Neural cell (in vitro differentiated cells): Measurements from ENCODE around the gene RAD9A. TPM values are rescaled to one million over a fixed set of nuclear protein-coding genes. Genes with fewer than 3 reads are reported as not detected.

Source experiments
- H2AFZ ChIP-seq: fragments of 200-600, 300-800 bp; sonication (generic), shearing (Covaris generic); 2 replicates; pipeline ENCODE4 v1.6.0; 2014; ENCODE audit warnings: low read depth, mild to moderate bottlenecking, antibody characterized with exemption, low read length, moderate library complexity
- H3F3A ChIP-seq: fragments of 200-600 bp; shearing (Covaris generic); 2 replicates; pipeline ENCODE4 v1.6.1; 2016; ENCODE audit warnings: mild to moderate bottlenecking, moderate library complexity, mixed read lengths, antibody characterized with exemption, low read length; ENCODE audit not compliant: insufficient read depth, poor library complexity, severe bottlenecking
- H3K27ac ChIP-seq: fragments of 200-600, 300-800 bp; sonication (generic), shearing (Covaris generic); 2 replicates; pipeline ENCODE4 v1.5.1; 2014; ENCODE audit warnings: mild to moderate bottlenecking, low read length, moderate library complexity
- H3K27me3 ChIP-seq: fragments of 300-800, 200-600 bp; sonication (generic), shearing (Covaris generic); 2 replicates; pipeline ENCODE4 v1.6.0; 2014; ENCODE audit warnings: mild to moderate bottlenecking, low read depth, low read length, moderate library complexity; ENCODE audit not compliant: insufficient read depth
- H3K36me3 ChIP-seq: fragments of 300-800, 200-600 bp; sonication (generic), shearing (Covaris generic); 2 replicates; pipeline ENCODE4 v1.5.1; 2014; ENCODE audit warnings: mild to moderate bottlenecking, antibody characterized with exemption, low read length, moderate library complexity; ENCODE audit not compliant: insufficient read depth
- H3K4me2 ChIP-seq: fragments of 300-800, 200-600 bp; sonication (generic), shearing (Covaris generic); 2 replicates; pipeline ENCODE4 v1.6.0; 2014; ENCODE audit warnings: mild to moderate bottlenecking, low read length
- H3K4me3 ChIP-seq: fragments of 300-800, 200-600 bp; sonication (generic), shearing (Covaris generic); 2 replicates; pipeline ENCODE4 v1.5.1; 2014; ENCODE audit warnings: mild to moderate bottlenecking, low read length, moderate library complexity
- H3K79me2 ChIP-seq: fragments of 200-600 bp; shearing (Covaris generic); replicated peaks from 2 replicates; pipeline ENCODE4 v1.6.0; 2014; ENCODE audit warnings: mild to moderate bottlenecking, low read length, moderate library complexity; ENCODE audit not compliant: insufficient read depth
- H3K9ac ChIP-seq: fragments of 300-800, 200-600 bp; sonication (generic), shearing (Covaris generic); 2 replicates; pipeline ENCODE4 v1.6.1; 2016; ENCODE audit warnings: mild to moderate bottlenecking, low read length, mixed read lengths
- H3K9me2 ChIP-seq: fragments of 200-600 bp; shearing (Covaris generic); 2 replicates; pipeline ENCODE4 v1.6.1; 2016; ENCODE audit warnings: mild to moderate bottlenecking, low read length, mixed read lengths; ENCODE audit not compliant: insufficient read depth
- H3K9me3 ChIP-seq: fragments of 200-600, 300-800 bp; sonication (generic), shearing (Covaris generic); 2 replicates; pipeline ENCODE4 v1.6.1; 2016; ENCODE audit warnings: mild to moderate bottlenecking, mixed run types, low read length, moderate library complexity, mixed read lengths
- H4K20me1 ChIP-seq: fragments of 200-600 bp; shearing (Covaris generic); 2 replicates; pipeline ENCODE4 v1.6.1; 2016; ENCODE audit warnings: mild to moderate bottlenecking, mixed run types; ENCODE audit not compliant: insufficient read depth
- EP300 ChIP-seq: fragments of 450-650 bp; conservative IDR thresholded peaks from 2 replicates; pipeline ENCODE4 v1.6.1; 2014; ENCODE audit warnings: antibody characterized with exemption, mild to moderate bottlenecking, moderate library complexity; ENCODE audit not compliant: poor library complexity, severe bottlenecking
- EZH2 ChIP-seq: fragments of 200-600, 300-800 bp; shearing (Covaris generic), sonication (generic); IDR thresholded peaks from 2 replicates; pipeline ENCODE4 v1.6.1; 2014; ENCODE audit warnings: antibody characterized with exemption, low read length, borderline replicate concordance, mild to moderate bottlenecking; ENCODE audit not compliant: insufficient read depth, poor library complexity, severe bottlenecking
- MXI1 ChIP-seq: fragments of 450-650 bp; conservative IDR thresholded peaks from 2 replicates; pipeline ENCODE4 v1.6.1; 2014; ENCODE audit warnings: antibody characterized with exemption, mild to moderate bottlenecking; ENCODE audit not compliant: poor library complexity, severe bottlenecking
- POLR2AphosphoS5 ChIP-seq: IDR thresholded peaks from 2 replicates; pipeline ENCODE4 v1.6.1; 2012
- RAD21 ChIP-seq: fragments of 450-650 bp; conservative IDR thresholded peaks from 2 replicates; pipeline ENCODE4 v1.6.1; 2014; ENCODE audit warnings: antibody characterized with exemption, mild to moderate bottlenecking, moderate library complexity
- SMC3 ChIP-seq: fragments of 450-650 bp; conservative IDR thresholded peaks from 2 replicates; pipeline ENCODE4 v1.6.1; 2014; ENCODE audit warnings: antibody characterized with exemption, mild to moderate bottlenecking, moderate library complexity; ENCODE audit not compliant: poor library complexity
- TAF1 ChIP-seq: IDR thresholded peaks from 2 replicates; pipeline ENCODE4 v1.6.1; 2012; ENCODE audit warnings: low read depth
- polyA plus RNA-seq: library from polyadenylated mRNA; depleted of rRNA; stranded (reverse); fragments of >200 nt; gene quantifications from 2 replicates; pipeline ENCODE4 v1.2.3, GENCODE V29; 2014
- TF ChIP-seq, protein P1 (sequence below): IDR thresholded peaks from 2 replicates; pipeline ENCODE4 v1.6.1; 2012; ENCODE audit warnings: borderline replicate concordance
- TF ChIP-seq, protein P2 (sequence below): fragments of 450-650 bp; IDR thresholded peaks from 2 replicates; pipeline ENCODE4 v1.5.1; 2014; ENCODE audit warnings: antibody characterized with exemption, mild to moderate bottlenecking, moderate library complexity; ENCODE audit not compliant: poor library complexity, severe bottlenecking

The RAD9A gene
- polyA plus RNA-seq, 1 donor from 2014 or later, result 59.6 TPM

DNA sequence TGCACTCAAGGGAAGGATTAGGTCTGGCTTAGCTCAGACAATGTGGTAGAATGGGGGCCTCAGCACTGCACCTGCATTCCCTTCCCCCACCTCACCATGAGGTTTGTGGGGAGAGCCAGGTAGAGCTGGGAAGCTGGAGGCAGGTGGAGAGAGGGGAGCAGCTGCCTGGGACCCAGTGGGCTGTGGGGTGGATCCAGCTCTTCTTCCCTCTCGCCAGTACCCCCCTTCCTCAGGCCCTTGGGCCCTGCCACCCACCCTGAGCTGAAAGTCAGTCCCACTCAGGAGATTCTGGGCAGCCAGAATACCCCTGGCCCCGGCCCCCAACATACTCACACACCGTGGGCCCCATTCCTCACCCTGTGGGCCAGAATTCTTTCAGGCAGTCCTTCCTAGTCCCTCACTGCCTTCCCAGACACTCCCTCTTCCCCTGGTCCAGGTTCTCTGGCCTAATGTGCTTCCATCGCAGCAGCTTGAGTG lies 35.4 kb upstream of the RAD9A start:
- Histone ChIP-seq H3K27ac (no peak overlapping the region), H3K9me3 (no peaks in the 10 kb centered on the region), H3K4me3 (no peak overlapping the region), H3K9me2 (no peaks in the 10 kb centered on the region), H3F3A (no peaks in the 10 kb centered on the region), H3K9ac (no peak overlapping the region), H4K20me1 (no peaks in the 10 kb centered on the region), H3K4me2 (no peak overlapping the region), H3K27me3 (no peaks in the 10 kb centered on the region), H3K36me3 (no peaks in the 10 kb centered on the region), H3K79me2 (no peaks in the 10 kb centered on the region), H2AFZ (no peak overlapping the region)
- no peak for TF ChIP-seq RAD21
- TF ChIP-seq, protein P1, sequence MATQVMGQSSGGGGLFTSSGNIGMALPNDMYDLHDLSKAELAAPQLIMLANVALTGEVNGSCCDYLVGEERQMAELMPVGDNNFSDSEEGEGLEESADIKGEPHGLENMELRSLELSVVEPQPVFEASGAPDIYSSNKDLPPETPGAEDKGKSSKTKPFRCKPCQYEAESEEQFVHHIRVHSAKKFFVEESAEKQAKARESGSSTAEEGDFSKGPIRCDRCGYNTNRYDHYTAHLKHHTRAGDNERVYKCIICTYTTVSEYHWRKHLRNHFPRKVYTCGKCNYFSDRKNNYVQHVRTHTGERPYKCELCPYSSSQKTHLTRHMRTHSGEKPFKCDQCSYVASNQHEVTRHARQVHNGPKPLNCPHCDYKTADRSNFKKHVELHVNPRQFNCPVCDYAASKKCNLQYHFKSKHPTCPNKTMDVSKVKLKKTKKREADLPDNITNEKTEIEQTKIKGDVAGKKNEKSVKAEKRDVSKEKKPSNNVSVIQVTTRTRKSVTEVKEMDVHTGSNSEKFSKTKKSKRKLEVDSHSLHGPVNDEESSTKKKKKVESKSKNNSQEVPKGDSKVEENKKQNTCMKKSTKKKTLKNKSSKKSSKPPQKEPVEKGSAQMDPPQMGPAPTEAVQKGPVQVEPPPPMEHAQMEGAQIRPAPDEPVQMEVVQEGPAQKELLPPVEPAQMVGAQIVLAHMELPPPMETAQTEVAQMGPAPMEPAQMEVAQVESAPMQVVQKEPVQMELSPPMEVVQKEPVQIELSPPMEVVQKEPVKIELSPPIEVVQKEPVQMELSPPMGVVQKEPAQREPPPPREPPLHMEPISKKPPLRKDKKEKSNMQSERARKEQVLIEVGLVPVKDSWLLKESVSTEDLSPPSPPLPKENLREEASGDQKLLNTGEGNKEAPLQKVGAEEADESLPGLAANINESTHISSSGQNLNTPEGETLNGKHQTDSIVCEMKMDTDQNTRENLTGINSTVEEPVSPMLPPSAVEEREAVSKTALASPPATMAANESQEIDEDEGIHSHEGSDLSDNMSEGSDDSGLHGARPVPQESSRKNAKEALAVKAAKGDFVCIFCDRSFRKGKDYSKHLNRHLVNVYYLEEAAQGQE, result no peak
- TF ChIP-seq MXI1, result no peak
- TF ChIP-seq EP300, result no peak
- no peak for TF ChIP-seq POLR2AphosphoS5
- no peak for TF ChIP-seq SMC3
- TF ChIP-seq EZH2, result no peak
- TF ChIP-seq, protein P2, sequence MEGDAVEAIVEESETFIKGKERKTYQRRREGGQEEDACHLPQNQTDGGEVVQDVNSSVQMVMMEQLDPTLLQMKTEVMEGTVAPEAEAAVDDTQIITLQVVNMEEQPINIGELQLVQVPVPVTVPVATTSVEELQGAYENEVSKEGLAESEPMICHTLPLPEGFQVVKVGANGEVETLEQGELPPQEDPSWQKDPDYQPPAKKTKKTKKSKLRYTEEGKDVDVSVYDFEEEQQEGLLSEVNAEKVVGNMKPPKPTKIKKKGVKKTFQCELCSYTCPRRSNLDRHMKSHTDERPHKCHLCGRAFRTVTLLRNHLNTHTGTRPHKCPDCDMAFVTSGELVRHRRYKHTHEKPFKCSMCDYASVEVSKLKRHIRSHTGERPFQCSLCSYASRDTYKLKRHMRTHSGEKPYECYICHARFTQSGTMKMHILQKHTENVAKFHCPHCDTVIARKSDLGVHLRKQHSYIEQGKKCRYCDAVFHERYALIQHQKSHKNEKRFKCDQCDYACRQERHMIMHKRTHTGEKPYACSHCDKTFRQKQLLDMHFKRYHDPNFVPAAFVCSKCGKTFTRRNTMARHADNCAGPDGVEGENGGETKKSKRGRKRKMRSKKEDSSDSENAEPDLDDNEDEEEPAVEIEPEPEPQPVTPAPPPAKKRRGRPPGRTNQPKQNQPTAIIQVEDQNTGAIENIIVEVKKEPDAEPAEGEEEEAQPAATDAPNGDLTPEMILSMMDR, result no peak
- no peak for TF ChIP-seq TAF1

DNA sequence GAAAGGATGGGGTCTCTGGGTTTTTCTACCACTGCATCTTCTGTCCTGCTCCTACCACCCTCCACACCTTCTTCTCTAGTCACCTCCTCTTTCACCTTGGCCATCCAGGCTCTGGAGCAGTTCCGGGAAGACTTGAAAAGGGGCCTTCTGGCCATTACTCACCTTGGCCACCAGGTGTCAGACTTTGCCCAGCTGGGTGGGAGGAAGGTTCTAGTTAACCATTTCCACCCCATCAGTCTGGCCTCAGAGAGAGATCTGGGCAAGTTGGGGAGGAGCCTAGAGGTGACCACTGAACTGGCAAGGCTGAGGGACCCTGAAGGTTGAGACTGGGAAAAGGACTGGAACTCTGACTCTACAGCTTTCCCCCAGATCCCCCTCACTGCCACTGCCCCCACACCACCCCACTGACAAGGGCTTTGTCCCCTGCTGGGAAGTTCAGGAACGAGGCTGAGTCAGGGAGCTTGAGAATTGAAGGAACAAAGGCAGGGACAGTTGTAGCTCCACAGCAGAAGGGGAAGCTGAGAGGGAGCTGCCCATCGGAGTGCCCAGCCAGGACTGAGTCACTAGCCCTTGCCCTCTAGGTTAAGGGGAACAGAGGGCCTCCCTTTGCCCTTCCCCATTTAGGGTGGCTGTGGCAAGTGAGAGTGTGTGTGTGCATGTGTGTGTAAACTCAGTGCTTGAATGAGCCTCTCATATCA lies 34.8 kb upstream of the RAD9A start:
- H3K36me3 ChIP-seq, result no peaks in the 10 kb centered on the region
- H3F3A ChIP-seq, result no peaks in the 10 kb centered on the region
- H3K4me3 ChIP-seq, result no peak overlapping the region
- no peak overlapping the region for H3K9ac ChIP-seq
- no peak overlapping the region for H2AFZ ChIP-seq
- H3K79me2 ChIP-seq, result no peaks in the 10 kb centered on the region
- no peak overlapping the region for H3K4me2 ChIP-seq
- no peak overlapping the region for H3K27ac ChIP-seq
- H3K9me2 ChIP-seq, result no peaks in the 10 kb centered on the region
- H3K9me3 ChIP-seq, result no peaks in the 10 kb centered on the region
- TF ChIP-seq SMC3 (peak; percentile 92), EZH2 (no peak), EP300 (no peak), POLR2AphosphoS5 (no peak), RAD21 (peak; percentile 83)
- TF ChIP-seq, protein P2, result peak; percentile 88
- TF ChIP-seq, protein P1, result no peak
- H3K27me3 ChIP-seq, result no peaks in the 10 kb centered on the region
- no peaks in the 10 kb centered on the region for H4K20me1 ChIP-seq
